Measurements from ENCODE around the gene PARD3.

DNA sequence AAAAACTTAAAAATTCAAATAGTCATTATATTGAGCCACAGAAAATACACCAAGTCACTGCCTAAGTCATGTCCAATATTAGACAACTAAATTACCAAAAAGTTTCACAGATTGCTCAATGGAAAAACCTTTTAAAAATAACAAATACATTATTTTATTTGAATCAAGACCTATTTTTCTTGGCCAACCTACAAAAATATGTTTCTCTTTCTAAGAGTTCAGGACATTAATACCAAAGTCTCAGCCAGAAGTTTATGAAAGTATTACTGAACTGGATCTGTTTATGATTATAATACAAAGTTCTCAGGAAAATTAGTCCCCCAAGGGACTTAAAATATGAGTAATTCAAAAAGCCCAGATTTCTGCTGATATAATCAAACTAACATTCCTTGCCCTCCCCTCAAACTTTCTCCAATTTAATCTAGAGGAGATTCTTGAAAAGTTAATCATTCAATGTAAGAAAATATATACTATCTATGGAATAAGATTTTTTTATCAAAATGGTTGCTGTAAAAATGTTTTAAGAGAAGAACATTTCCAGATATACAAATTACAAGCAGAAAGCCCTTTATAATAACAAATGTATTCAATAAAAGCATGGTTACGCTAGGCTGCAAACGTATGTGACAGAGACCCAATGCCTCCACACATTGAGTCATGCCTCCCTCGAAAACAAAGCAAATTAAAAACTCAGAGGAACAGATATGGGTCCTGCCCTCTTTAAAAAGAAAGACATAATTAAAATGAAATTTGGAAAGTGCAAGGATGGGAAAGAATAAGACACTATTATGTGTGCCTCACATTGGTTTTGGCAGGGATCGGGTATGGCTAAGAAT, 381.6 kb downstream of the PARD3 start:
- TF ChIP-seq, protein P1, sequence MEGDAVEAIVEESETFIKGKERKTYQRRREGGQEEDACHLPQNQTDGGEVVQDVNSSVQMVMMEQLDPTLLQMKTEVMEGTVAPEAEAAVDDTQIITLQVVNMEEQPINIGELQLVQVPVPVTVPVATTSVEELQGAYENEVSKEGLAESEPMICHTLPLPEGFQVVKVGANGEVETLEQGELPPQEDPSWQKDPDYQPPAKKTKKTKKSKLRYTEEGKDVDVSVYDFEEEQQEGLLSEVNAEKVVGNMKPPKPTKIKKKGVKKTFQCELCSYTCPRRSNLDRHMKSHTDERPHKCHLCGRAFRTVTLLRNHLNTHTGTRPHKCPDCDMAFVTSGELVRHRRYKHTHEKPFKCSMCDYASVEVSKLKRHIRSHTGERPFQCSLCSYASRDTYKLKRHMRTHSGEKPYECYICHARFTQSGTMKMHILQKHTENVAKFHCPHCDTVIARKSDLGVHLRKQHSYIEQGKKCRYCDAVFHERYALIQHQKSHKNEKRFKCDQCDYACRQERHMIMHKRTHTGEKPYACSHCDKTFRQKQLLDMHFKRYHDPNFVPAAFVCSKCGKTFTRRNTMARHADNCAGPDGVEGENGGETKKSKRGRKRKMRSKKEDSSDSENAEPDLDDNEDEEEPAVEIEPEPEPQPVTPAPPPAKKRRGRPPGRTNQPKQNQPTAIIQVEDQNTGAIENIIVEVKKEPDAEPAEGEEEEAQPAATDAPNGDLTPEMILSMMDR (IDR thresholded peaks at IDR 0.05) = no peak
- TF ChIP-seq POLR2A (IDR thresholded peaks at IDR 0.05) = no peak
